Measurements from ENCODE around the gene BCAS3.
"Not testable (repeated sequence)": the region's sequence is repeated elsewhere in the genome, so short reads cannot be mapped to it uniquely, and the experiment has no call there.

BCAS3 gene

GRCh38 chr17:60891149-60891548 lies 213.5 kb downstream of the BCAS3 start:
- no peak for DNase-seq

GRCh38 chr17:60893475-60893874 lies 215.8 kb downstream of the BCAS3 start:
- DNase-seq: no peak

- no peak for DNase-seq
Measured at GRCh38 chr17:60896996-60897395, 219.3 kb downstream of the BCAS3 start.

- DNase-seq: no peak
Measured at GRCh38 chr17:60899115-60899514, 221.5 kb downstream of the BCAS3 start.

GRCh38 chr17:60900688-60901087 lies 223.0 kb downstream of the BCAS3 start:
- DNase-seq: no peak

- DNase-seq: no peak
Measured at GRCh38 chr17:60901242-60901641, 223.6 kb downstream of the BCAS3 start.

GRCh38 chr17:60901806-60902205 lies 224.2 kb downstream of the BCAS3 start:
- no peak for DNase-seq

- no peak for DNase-seq
Measured at GRCh38 chr17:60902399-60902798, 224.7 kb downstream of the BCAS3 start.

GRCh38 chr17:60904582-60904981 lies 226.9 kb downstream of the BCAS3 start:
- no peak for DNase-seq

GRCh38 chr17:60905709-60906108 lies 228.1 kb downstream of the BCAS3 start:
- DNase-seq: no peak

GRCh38 chr17:60908324-60908723 lies 230.7 kb downstream of the BCAS3 start:
- no peak for DNase-seq

GRCh38 chr17:60909405-60909804 lies 231.8 kb downstream of the BCAS3 start:
- DNase-seq: no peak

- no peak for DNase-seq
Measured at GRCh38 chr17:60910415-60910814, 232.8 kb downstream of the BCAS3 start.

GRCh38 chr17:60914078-60914477 lies 236.4 kb downstream of the BCAS3 start:
- no peak for DNase-seq

GRCh38 chr17:60916043-60916442 lies 238.4 kb downstream of the BCAS3 start:
- no peak for DNase-seq

- no peak for DNase-seq
Measured at GRCh38 chr17:60920107-60920506, 242.5 kb downstream of the BCAS3 start.

GRCh38 chr17:60923000-60923399 lies 245.3 kb downstream of the BCAS3 start:
- DNase-seq: no peak

GRCh38 chr17:60926466-60927183 lies 249.0 kb downstream of the BCAS3 start:
- DNase-seq: no peak

- DNase-seq: no peak
Measured at GRCh38 chr17:60933739-60934138, 256.1 kb downstream of the BCAS3 start.

GRCh38 chr17:60934723-60935122 lies 257.1 kb downstream of the BCAS3 start:
- no peak for DNase-seq

- not testable (repeated sequence) for DNase-seq
Measured at GRCh38 chr17:60935991-60936390, 258.3 kb downstream of the BCAS3 start.

- DNase-seq: no peak
Measured at GRCh38 chr17:60939318-60939717, 261.7 kb downstream of the BCAS3 start.

GRCh38 chr17:60941028-60941427 lies 263.4 kb downstream of the BCAS3 start:
- peak; percentile 86 for DNase-seq

- no peak for DNase-seq
Measured at GRCh38 chr17:60941571-60941970, 263.9 kb downstream of the BCAS3 start.

- no peak for DNase-seq
Measured at GRCh38 chr17:60944751-60945150, 267.1 kb downstream of the BCAS3 start.
